Measurements from ENCODE around the gene LANCL3. TPM values are rescaled to one million over a fixed set of nuclear protein-coding genes. Genes with fewer than 3 reads are reported as not detected.

LANCL3 gene
- total and polyA plus RNA-seq, 2 donors (not counting 1 experiment from before 2014, with no cell fraction given) = 0.04 to 0.12 TPM

DNA sequence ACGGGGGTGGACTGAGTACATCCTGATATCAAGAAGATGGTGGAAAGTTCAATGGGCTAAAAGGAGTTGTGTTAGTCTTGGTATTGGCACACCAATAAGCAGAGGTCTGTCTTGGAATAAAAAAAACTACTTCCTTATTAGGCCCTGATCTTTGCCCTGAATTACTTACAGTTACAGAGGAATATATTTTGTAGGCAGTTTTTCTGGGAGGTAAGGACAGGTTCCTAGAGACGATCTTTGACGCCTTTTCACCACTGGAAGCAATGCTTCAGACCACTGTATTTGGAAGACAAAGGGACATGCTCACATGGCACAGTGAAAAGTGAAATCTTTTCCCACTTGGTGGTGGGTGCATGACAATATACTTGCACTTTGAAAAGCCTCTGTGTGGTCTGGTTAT lies 113.5 kb downstream of the LANCL3 start:
- CTCF ChIA-PET = no interaction called here
- H3K27me3 ChIP-seq (replicated peaks in 1 of 4; ENCODE audit: control extremely low read depth in 1 of 4, control insufficient read depth in 3 of 4, insufficient read depth in 4 of 4, low read length in 3 of 4) = peaks cover 0 to 7% (median 0%) of the 10 kb centered on the region in 4 experiments

More for the DNA sequence above, 113.5 kb downstream of the LANCL3 start:
- peak overlapping the region; percentile 62 for H2AFZ ChIP-seq (ENCODE audit: insufficient read depth, low read depth, low read length, poor library complexity, severe bottlenecking)
- H3K4me1 ChIP-seq (ENCODE audit: control insufficient read depth in 2 of 2, insufficient read depth in 2 of 2, low read length in 2 of 2) = peaks cover 0 to 3% of the 10 kb centered on the region in 2 donors
- H4K20me1 ChIP-seq (ENCODE audit: control insufficient read depth, insufficient read depth, low read length, poor library complexity, severe bottlenecking) = no peaks in the 10 kb centered on the region
- peak overlapping the region; percentile 71 for H3K4me2 ChIP-seq (replicated peaks; ENCODE audit: low read depth, low read length, poor library complexity, severe bottlenecking)
- H3K27ac Mint-ChIP-seq = no peak overlapping the region
- H3K9me3 Mint-ChIP-seq (ENCODE audit: insufficient read depth) = no peaks in the 10 kb centered on the region
- no peak for ATAC-seq (ENCODE audit: low read depth)
- H3K27ac ChIP-seq (ENCODE audit: low read length in 2 of 2) = no peak overlapping the region
- TF ChIP-seq EZH2 (IDR thresholded peaks at IDR 0.05; ENCODE audit: borderline replicate concordance, insufficient read depth, low read depth, low read length, poor library complexity, severe bottlenecking) = no peak
- TF ChIP-seq, protein P1, sequence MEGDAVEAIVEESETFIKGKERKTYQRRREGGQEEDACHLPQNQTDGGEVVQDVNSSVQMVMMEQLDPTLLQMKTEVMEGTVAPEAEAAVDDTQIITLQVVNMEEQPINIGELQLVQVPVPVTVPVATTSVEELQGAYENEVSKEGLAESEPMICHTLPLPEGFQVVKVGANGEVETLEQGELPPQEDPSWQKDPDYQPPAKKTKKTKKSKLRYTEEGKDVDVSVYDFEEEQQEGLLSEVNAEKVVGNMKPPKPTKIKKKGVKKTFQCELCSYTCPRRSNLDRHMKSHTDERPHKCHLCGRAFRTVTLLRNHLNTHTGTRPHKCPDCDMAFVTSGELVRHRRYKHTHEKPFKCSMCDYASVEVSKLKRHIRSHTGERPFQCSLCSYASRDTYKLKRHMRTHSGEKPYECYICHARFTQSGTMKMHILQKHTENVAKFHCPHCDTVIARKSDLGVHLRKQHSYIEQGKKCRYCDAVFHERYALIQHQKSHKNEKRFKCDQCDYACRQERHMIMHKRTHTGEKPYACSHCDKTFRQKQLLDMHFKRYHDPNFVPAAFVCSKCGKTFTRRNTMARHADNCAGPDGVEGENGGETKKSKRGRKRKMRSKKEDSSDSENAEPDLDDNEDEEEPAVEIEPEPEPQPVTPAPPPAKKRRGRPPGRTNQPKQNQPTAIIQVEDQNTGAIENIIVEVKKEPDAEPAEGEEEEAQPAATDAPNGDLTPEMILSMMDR (IDR thresholded peaks at IDR 0.05) = no peak
- no peaks in the 10 kb centered on the region for H3K4me1 Mint-ChIP-seq
- H3K36me3 ChIP-seq (replicated peaks in 1 of 2; ENCODE audit: control extremely low read depth in 1 of 2, control insufficient read depth in 1 of 2, extremely low read depth in 1 of 2, insufficient read depth in 2 of 2, low read length in 1 of 2) = no peaks in the 10 kb centered on the region
- H3K4me3 ChIP-seq (ENCODE audit: control extremely low read depth in 1 of 5, extremely low read depth in 1 of 5, insufficient read depth in 1 of 5, low read depth in 2 of 5, low read length in 4 of 5) = peak overlapping the region in 3 of 5 experiments; percentile 41 to 55 (median 52)
- peak overlapping the region; percentile 70 for H3K4me3 Mint-ChIP-seq
- no peaks in the 10 kb centered on the region for H3K79me2 ChIP-seq (ENCODE audit: control insufficient read depth, insufficient read depth, low read length)
- H3K27me3 Mint-ChIP-seq = no peaks in the 10 kb centered on the region
- WGBS (ENCODE audit: insufficient coverage) = no CpG with 5 or more reads among the region's 3 CpGs
- intact Hi-C loops (cut with micrococcal nuclease) = loop anchor here (5.0 kb wide), 1 partner anchor 142 kb away; no protein-coding TSS in a partner anchor
- peak overlapping the region; percentile 53 for H3K9ac ChIP-seq (ENCODE audit: low read length)
- DNase-seq = no peak
- H3K9me3 ChIP-seq (ENCODE audit: control extremely low read depth in 1 of 3, control insufficient read depth in 2 of 3, insufficient read depth in 1 of 3, low read length in 2 of 3) = no peaks in the 10 kb centered on the region
- POLR2A ChIA-PET = no interaction called here

Measured in B cell (primary cell).